NCI-H146 treated with DMSO at 0.1 percent for 48 hours (cell line): ENCODE data around the gene INHBE.
A peak's percentile ranks its signal among the peaks of the same experiment; 100 is the strongest.

Experiments used
- DNase-seq: peaks from one replicate; lab custom pipeline; 2025; ENCODE audit not compliant: unreplicated experiment; lab: John Stamatoyannopoulos, UW

The INHBE gene

GRCh38 chr12:57474862-57475261 lies 19.8 kb downstream of the INHBE start:
- no peak for DNase-seq

- peak; percentile 25 for DNase-seq
Measured at GRCh38 chr12:57475271-57476161, 20.4 kb downstream of the INHBE start.

- no peak for DNase-seq
Measured at GRCh38 chr12:57476162-57476992, 21.3 kb downstream of the INHBE start.

- no peak for DNase-seq
Measured at GRCh38 chr12:57476993-57477709, 22.0 kb downstream of the INHBE start.

- no peak for DNase-seq
Measured at GRCh38 chr12:57477710-57478681, 22.9 kb downstream of the INHBE start.

- no peak for DNase-seq
Measured at GRCh38 chr12:57479043-57479375, 23.9 kb downstream of the INHBE start.

- DNase-seq = no peak
Measured at GRCh38 chr12:57479376-57480115, 24.4 kb downstream of the INHBE start, which contains the start of gene ARHGAP9. TSS of gene ARHGAP9 (minus strand) at chr12:57479866. CDS start at chr12:57479406, 460 bp downstream.

- no peak for DNase-seq
Measured at GRCh38 chr12:57481671-57482070, 26.6 kb downstream of the INHBE start.

- DNase-seq = no peak
Measured at GRCh38 chr12:57483466-57483865, 28.4 kb downstream of the INHBE start.

GRCh38 chr12:57485695-57486094 lies 30.6 kb downstream of the INHBE start:
- DNase-seq = no peak

GRCh38 chr12:57487055-57487596 lies 32.0 kb downstream of the INHBE start:
- DNase-seq = no peak

- peak; percentile 95 for DNase-seq
Measured at GRCh38 chr12:57487597-57488401, 32.7 kb downstream of the INHBE start, which contains the start of gene MARS1. TSS of gene MARS1 (plus strand) at chr12:57488068. CDS start at chr12:57488091, 23 bp downstream.

- no peak for DNase-seq
Measured at GRCh38 chr12:57488402-57489156, 33.5 kb downstream of the INHBE start.

- DNase-seq = no peak
Measured at GRCh38 chr12:57489157-57489641, 34.1 kb downstream of the INHBE start.

- no peak for DNase-seq
Measured at GRCh38 chr12:57490126-57490525, 35.0 kb downstream of the INHBE start.

- DNase-seq = no peak
Measured at GRCh38 chr12:57491393-57492280, 36.5 kb downstream of the INHBE start.
